Neural progenitor cell (in vitro differentiated cells): ENCODE measurements around the gene ESRRG. TPM values are rescaled to one million over a fixed set of nuclear protein-coding genes. Genes with fewer than 3 reads are reported as not detected.

Experiments
- DNase-seq: peaks from one replicate; pipeline ENCODE4 v3.0.0-alpha.2; 2016; ENCODE audit warnings: low spot score
- H2AFZ ChIP-seq: fragments of 200-600 bp; sonication (generic); replicated peaks from 2 replicates; pipeline ENCODE4 v1.6.1; 2016; ENCODE audit warnings: antibody characterized with exemption
- H3F3A ChIP-seq: fragments of 200-600 bp; sonication (generic); 2 replicates; pipeline ENCODE4 v1.6.1; 2016; ENCODE audit warnings: antibody characterized with exemption, low read depth
- H3K27ac ChIP-seq: fragments of 200-600 bp; sonication (generic); 2 replicates; pipeline ENCODE4 v1.5.1; 2016; ENCODE audit warnings: mild to moderate bottlenecking
- H3K27me3 ChIP-seq: fragments of 200-600 bp; sonication (generic); 2 replicates; pipeline ENCODE4 v1.6.1; 2016; ENCODE audit warnings: mild to moderate bottlenecking, moderate library complexity
- H3K36me3 ChIP-seq: fragments of 200-600 bp; sonication (generic); 2 replicates; pipeline ENCODE4 v1.5.1; 2016
- H3K4me1 ChIP-seq: fragments of 200-600 bp; sonication (generic); 2 replicates; pipeline ENCODE4 v1.6.1; 2016; ENCODE audit warnings: mixed run types
- H3K4me2 ChIP-seq: fragments of 200-600 bp; sonication (generic); 2 replicates; pipeline ENCODE4 v1.6.1; 2016
- H3K4me3 ChIP-seq: fragments of 200-600 bp; sonication (generic); 2 replicates; pipeline ENCODE4 v1.5.1; 2016
- H3K79me2 ChIP-seq: fragments of 200-600 bp; sonication (generic); 2 replicates; pipeline ENCODE4 v1.6.1; 2016; ENCODE audit warnings: low read depth
- H3K9ac ChIP-seq: fragments of 200-600 bp; sonication (generic); 2 replicates; pipeline ENCODE4 v1.6.1; 2016
- H3K9me3 ChIP-seq: fragments of 200-600 bp; sonication (generic); 2 replicates; pipeline ENCODE4 v1.5.1; 2016; ENCODE audit warnings: low read depth
- H4K20me1 ChIP-seq: fragments of 200-600 bp; sonication (generic); 2 replicates; pipeline ENCODE4 v1.6.1; 2016; ENCODE audit warnings: low read depth
- H3K27ac Mint-ChIP-seq: 3 replicates; pipeline ENCODE4 v1.8.0; 2021; ENCODE audit warnings: mixed read lengths
- H3K27me3 Mint-ChIP-seq: 2 replicates; pipeline ENCODE4 v1.8.0; 2022; ENCODE audit warnings: low read depth, mild to moderate bottlenecking, inconsistent platforms, moderate library complexity, mixed read lengths; ENCODE audit not compliant: insufficient read depth
- H3K36me3 Mint-ChIP-seq: 3 replicates; pipeline ENCODE4 v1.8.0; 2021; ENCODE audit warnings: mixed read lengths
- H3K4me1 Mint-ChIP-seq: 3 replicates; pipeline ENCODE4 v1.8.0; 2021; ENCODE audit warnings: mixed read lengths
- H3K4me3 Mint-ChIP-seq: 3 replicates; pipeline ENCODE4 v1.8.0; 2021; ENCODE audit warnings: mild to moderate bottlenecking, moderate library complexity, mixed read lengths
- H3K9me3 Mint-ChIP-seq: 3 replicates; pipeline ENCODE4 v1.8.0; 2020; ENCODE audit warnings: mixed read lengths
- EZH2 ChIP-seq: fragments of 200-600 bp; sonication (generic); IDR thresholded peaks from 2 replicates; pipeline ENCODE4 v1.6.1; 2017; ENCODE audit warnings: antibody characterized with exemption, mild to moderate bottlenecking, moderate library complexity
- EZH2phosphoT487 ChIP-seq: fragments of 200-600 bp; sonication (generic); IDR thresholded peaks from 2 replicates; pipeline ENCODE4 v1.6.1; 2017; ENCODE audit warnings: antibody characterized with exemption
- total RNA-seq: library from RNA; depleted of rRNA; stranded (reverse); fragments of >200 nt; gene quantifications from 2 replicates; pipeline ENCODE4 v1.2.3, GENCODE V29; 2015; ENCODE audit warnings: low replicate concordance
- TF ChIP-seq, protein P1 (sequence below): fragments of 200-600 bp; sonication (generic); IDR thresholded peaks from 2 replicates; pipeline ENCODE4 v1.5.1; 2017; ENCODE audit warnings: antibody characterized with exemption, mild to moderate bottlenecking

Gene ESRRG
- total RNA-seq, 1 donor from 2014 or later = 3.0 TPM

DNA sequence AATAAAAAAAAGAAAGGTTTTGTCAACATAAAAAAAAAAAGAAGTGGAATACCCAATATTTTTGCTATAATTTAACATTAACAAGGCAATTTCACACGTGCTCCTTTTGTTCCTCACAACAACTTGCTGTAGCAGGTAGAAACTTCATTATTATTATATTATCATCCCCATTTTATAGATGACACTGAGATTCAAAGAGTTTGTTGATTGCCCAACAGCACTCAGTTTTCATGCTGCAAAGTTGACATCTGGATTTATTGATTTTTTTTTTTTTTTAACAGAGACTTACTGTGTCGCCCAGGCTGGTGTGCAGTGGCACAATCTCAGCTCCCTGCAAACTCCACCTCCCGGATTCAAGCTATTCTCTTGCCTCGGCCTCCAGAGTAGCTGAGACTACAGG is 8.9 kb upstream of the ESRRG start:
- Mint-ChIP-seq H3K9me3 (no peaks in the 10 kb centered on the region), H3K36me3 (no peaks in the 10 kb centered on the region), H3K4me1 (peaks cover 9% of the 10 kb centered on the region), H3K4me3 (no peak overlapping the region), H3K27me3 (peaks cover 4% of the 10 kb centered on the region), H3K27ac (no peak overlapping the region)
- Histone ChIP-seq H3K9me3 (no peaks in the 10 kb centered on the region), H2AFZ (no peak overlapping the region), H3K27me3 (no peaks in the 10 kb centered on the region), H3F3A (no peaks in the 10 kb centered on the region), H3K4me1 (peaks cover 16% of the 10 kb centered on the region), H3K4me2 (no peak overlapping the region), H4K20me1 (no peaks in the 10 kb centered on the region), H3K36me3 (no peaks in the 10 kb centered on the region), H3K79me2 (no peaks in the 10 kb centered on the region), H3K27ac (no peak overlapping the region), H3K9ac (no peak overlapping the region), H3K4me3 (no peak overlapping the region)
- TF ChIP-seq EZH2phosphoT487 = no peak
- TF ChIP-seq, protein P1, sequence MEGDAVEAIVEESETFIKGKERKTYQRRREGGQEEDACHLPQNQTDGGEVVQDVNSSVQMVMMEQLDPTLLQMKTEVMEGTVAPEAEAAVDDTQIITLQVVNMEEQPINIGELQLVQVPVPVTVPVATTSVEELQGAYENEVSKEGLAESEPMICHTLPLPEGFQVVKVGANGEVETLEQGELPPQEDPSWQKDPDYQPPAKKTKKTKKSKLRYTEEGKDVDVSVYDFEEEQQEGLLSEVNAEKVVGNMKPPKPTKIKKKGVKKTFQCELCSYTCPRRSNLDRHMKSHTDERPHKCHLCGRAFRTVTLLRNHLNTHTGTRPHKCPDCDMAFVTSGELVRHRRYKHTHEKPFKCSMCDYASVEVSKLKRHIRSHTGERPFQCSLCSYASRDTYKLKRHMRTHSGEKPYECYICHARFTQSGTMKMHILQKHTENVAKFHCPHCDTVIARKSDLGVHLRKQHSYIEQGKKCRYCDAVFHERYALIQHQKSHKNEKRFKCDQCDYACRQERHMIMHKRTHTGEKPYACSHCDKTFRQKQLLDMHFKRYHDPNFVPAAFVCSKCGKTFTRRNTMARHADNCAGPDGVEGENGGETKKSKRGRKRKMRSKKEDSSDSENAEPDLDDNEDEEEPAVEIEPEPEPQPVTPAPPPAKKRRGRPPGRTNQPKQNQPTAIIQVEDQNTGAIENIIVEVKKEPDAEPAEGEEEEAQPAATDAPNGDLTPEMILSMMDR = no peak
- no peak for TF ChIP-seq EZH2
- no peak for DNase-seq

GRCh38 chr1:216731562-216731961 is 8.3 kb upstream of the ESRRG start:
- Mint-ChIP-seq H3K27me3 (peaks cover 4% of the 10 kb centered on the region), H3K27ac (no peak overlapping the region), H3K4me3 (no peak overlapping the region), H3K4me1 (peaks cover 9% of the 10 kb centered on the region), H3K9me3 (no peaks in the 10 kb centered on the region), H3K36me3 (no peaks in the 10 kb centered on the region)
- TF ChIP-seq, protein P1 = no peak
- TF ChIP-seq EZH2phosphoT487 (no peak), EZH2 (no peak)
- no peaks in the 10 kb centered on the region for H3K79me2 ChIP-seq
- no peak overlapping the region for H3K27ac ChIP-seq
- H3K4me3 ChIP-seq = no peak overlapping the region
- no peak overlapping the region for H3K9ac ChIP-seq
- no peaks in the 10 kb centered on the region for H3F3A ChIP-seq
- no peak overlapping the region for H3K4me2 ChIP-seq
- H3K4me1 ChIP-seq = peaks cover 16% of the 10 kb centered on the region
- peak overlapping the region; percentile 55 for H2AFZ ChIP-seq
- H3K27me3 ChIP-seq = no peaks in the 10 kb centered on the region
- H3K36me3 ChIP-seq = no peaks in the 10 kb centered on the region
- H3K9me3 ChIP-seq = no peaks in the 10 kb centered on the region
- H4K20me1 ChIP-seq = no peaks in the 10 kb centered on the region
- no peak for DNase-seq

GRCh38 chr1:216726435-216726834 is 3.2 kb upstream of the ESRRG start:
- Histone ChIP-seq H3K4me1 (peaks cover 32% of the 10 kb centered on the region), H4K20me1 (no peaks in the 10 kb centered on the region), H3K4me2 (no peak overlapping the region), H3K9ac (no peak overlapping the region), H3K36me3 (no peaks in the 10 kb centered on the region), H3K27ac (no peak overlapping the region), H3K4me3 (no peak overlapping the region), H3F3A (peaks cover 15% of the 10 kb centered on the region), H3K27me3 (peaks cover 15% of the 10 kb centered on the region), H3K9me3 (no peaks in the 10 kb centered on the region), H3K79me2 (no peaks in the 10 kb centered on the region), H2AFZ (no peak overlapping the region)
- no peak overlapping the region for H3K4me3 Mint-ChIP-seq
- peaks cover 28% of the 10 kb centered on the region for H3K4me1 Mint-ChIP-seq
- DNase-seq = no peak
- H3K27me3 Mint-ChIP-seq = peaks cover 2% of the 10 kb centered on the region
- H3K27ac Mint-ChIP-seq = no peak overlapping the region
- H3K9me3 Mint-ChIP-seq = no peaks in the 10 kb centered on the region
- no peaks in the 10 kb centered on the region for H3K36me3 Mint-ChIP-seq
- TF ChIP-seq EZH2 (no peak), EZH2phosphoT487 (no peak)
- TF ChIP-seq, protein P1 = peak; percentile 37
